Esophagus mucosa (tissue), 1 donor: ENCODE measurements around the gene STAMBPL1. TPM values are rescaled to one million over a fixed set of nuclear protein-coding genes. Genes with fewer than 3 reads are reported as not detected.
A peak's percentile ranks its signal among the peaks of the same experiment; 100 is the strongest.
"Not testable (repeated sequence)": the region's sequence is repeated elsewhere in the genome, so short reads cannot be mapped to it uniquely, and the experiment has no call there.

Experiments used
- ATAC-seq: fragments of 200-7000 bp; cut with Tn5 transposase; one replicate; pipeline ENCODE4 v1.9.1; 2020
- total RNA-seq: library from RNA; stranded (reverse); gene quantifications from one replicate; pipeline ENCODE4 v1.2.4, GENCODE V29; 2023
- donor health status: DM: yes; HTN: yes; CAD: no.

Gene STAMBPL1
- total RNA-seq = 2.5 TPM

DNA sequence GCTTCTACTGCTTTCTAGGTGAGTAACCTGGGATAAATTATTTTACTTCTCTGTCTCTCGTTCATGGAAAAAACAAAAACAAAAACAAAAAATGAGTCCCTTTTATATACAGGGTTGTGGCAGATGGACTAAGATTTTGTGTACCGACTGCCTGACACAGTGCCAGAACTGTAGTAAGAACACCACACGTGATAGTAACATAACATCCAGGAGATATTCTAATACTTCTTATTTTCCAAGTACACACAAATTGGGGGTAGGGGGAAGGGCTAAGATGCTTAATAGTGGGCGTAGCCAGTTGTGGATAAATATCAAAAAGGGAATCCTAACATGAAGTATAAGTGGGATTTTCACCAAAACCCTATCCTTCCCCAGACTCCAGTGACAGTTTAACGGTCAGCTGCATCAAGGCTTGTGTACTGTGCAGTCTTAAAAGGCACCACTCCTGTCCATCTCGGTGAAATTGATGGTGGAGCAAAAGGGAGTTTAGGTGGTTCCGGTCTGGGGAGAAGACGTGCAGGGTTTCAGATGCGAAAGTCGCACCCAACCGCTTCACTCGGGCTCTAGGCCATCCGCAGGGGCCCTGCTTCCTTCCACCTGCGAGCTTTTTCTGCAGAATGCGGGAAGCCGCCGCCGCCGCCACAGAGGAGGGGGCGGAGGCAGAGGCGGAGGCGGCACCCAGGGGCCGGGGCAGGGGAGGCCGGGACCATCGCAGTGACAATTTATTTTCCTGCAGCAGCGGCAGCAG lies at the start of gene STAMBPL1:
TSS of gene STAMBPL1 (plus strand) at position 712 of the 748 bp plus-strand sequence. CDS start 21,464 bp downstream, outside the sequence.
- peak; percentile 66 for ATAC-seq

DNA sequence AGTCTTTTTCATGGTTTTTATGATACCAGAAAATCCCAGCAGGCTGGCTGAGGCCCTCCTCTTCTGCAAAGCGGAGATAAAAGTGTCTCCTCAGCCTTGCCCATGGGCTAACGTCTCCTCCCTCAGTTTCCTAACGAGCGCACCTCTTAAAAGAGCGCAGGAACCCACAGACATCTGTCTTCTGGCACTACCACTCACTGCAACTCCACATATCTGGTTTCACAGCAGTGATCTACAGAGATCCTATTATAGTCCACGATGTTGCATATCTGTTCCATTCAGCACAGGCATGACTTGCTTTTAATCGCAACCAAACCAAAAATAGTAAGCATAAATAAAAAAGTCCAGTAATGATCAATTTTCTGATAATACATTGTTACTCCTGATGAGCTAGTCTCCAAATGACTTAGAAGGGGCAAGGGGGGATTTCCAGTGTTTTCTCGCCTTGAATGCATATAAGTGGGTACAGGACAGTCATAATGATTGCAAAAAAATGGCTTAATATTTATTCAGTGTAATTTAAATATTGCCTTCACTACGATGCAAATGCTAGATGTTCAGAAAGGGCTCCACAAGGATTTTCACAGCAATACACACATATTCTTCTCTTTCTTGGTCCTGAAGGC lies 49.3 kb upstream of the STAMBPL1 start:
- ATAC-seq = no peak

DNA sequence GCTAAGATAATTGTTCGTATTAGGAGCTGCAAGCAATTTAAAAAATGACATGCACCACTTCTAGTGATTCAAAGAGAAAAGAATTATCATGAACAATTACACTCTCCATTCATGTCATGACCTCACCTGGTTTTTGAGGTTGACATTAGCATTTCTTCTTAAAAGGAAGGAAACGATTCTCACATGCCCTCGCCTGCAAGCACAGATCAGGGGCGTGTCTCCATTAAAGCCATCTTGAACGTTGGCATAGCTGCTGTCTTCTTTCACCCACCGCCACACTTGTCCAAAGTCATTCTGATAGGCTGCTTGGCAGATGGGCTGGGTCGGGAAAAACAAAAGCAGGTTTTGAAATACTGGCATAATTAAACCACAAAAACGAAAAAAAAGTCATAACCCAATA lies 48.3 kb upstream of the STAMBPL1 start:
- peak; percentile 62 for ATAC-seq

DNA sequence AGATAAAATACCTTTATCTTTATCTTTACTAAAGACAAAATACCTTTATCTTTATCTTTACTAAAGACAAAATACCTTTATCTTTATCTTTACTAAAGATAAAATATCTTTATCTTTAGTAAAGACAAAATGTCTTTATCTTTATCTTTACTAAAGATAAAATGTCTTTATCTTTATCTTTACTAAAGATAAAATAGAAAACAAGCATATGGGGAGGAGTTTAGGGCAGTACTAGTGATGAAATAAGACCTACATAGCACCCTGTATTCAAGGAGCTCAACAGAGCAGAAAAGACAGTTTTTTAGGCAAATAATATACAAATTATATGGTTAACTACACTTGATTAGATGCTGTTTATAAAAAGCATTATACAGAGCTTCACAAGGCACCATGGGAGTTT lies 47.7 kb upstream of the STAMBPL1 start:
- ATAC-seq = no peak

DNA sequence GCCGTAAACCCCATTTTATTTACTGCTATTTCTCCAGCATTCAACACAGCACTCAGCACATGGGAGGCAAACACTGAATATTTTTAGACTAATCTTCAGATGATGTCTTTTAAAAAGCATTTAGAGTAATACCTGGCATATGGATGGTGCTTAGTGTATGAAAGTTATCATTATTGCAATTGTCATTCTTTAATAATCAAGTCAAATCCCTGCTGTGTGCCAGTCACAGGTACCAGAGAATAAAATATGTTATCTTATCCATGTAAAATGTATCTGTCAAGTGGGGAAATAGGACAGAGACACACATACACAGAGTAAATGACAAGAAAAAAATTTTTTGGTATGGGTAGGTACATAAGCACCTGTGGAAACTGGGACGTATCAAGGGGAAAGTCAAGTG lies 46.9 kb upstream of the STAMBPL1 start:
- no peak for ATAC-seq

DNA sequence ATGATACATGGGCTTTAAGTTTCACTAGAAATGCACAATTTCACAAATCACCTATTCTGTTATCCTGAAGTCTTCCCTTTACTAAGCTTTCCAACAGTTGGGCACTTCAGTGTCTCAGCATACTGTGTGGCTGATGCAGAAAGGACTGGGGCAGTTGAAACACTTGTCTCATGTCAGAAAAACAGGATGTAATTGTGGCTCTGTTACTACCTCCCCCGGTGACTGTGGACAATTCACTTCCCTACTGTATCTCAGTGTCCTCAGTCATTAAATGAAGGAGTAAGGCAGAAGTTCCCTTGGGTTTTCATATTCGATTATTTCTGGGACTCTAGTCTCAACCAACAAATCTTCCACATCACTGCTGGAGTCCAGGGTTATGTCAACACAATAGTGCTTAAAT lies 46.3 kb upstream of the STAMBPL1 start:
- no peak for ATAC-seq

DNA sequence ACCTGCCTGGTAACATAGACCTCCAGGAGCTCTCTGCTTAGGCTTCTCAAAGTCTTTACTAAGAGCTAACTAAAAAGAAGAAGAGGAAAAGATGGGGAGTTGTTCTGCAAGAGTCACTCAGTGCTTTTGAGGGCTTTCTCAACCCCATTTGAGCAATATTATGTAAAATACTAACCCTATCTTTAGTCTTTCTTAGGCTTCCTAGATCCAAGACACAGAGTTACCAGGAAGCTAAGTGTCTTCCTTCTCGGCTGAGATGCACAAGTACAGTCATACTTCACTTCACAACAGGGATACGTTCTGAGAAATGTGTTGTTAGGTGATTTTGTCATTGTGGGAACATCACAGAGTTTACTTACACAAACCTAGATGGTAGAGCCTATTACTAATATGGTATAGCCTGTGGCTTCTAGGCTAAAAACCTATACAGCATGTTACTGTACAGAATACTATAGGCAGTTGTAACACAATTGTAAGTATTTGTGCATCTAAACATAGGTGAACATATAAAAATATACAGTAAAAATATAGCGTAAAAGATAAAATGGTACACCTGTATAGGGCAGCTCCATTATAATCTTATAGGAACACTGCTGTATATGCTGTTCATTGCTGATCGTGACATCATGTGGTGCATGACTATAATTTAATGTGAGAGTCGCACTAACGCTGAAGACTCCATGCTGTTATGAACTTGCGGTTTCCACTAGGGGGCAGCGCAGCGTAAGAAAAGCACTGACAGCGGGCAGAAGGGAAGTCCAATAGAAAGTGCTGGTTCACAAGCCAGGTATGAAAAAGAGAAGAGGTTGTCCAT lies 44.7 kb upstream of the STAMBPL1 start:
- peak; percentile 86 for ATAC-seq

DNA sequence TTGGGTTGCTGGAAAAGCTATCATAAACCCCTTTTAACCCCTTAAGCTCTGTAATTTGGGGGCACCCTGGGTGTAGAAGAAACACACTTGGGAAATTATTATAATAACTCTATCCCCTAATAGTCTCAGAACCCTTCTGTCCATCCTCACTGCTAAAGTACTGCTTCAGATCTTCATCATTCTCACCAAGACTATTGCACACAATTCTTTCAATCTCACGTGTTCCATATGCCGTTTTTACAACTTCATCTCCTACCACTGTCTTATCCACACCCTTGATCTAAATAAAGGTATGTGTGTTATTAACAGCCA lies 44.2 kb upstream of the STAMBPL1 start:
- ATAC-seq = no peak

DNA sequence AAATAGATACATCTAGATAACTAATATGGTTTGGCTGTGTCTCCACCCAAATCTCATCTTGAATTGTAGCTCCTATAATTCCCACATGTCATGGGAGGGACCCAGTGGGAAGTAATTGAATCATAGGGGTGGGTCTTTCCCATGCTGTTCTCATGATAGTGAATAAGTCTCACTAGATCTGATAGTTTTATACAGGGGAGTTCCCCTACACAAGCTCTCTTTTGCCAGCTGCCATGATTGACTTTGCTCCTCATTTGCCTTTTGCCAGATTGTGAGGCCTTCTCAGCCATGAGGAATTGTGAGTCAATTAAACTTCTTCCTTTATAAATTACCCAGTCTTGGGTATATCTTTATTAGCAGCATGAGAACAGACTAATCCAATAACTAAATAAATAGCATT lies 42.4 kb upstream of the STAMBPL1 start:
- ATAC-seq = not testable (repeated sequence)

DNA sequence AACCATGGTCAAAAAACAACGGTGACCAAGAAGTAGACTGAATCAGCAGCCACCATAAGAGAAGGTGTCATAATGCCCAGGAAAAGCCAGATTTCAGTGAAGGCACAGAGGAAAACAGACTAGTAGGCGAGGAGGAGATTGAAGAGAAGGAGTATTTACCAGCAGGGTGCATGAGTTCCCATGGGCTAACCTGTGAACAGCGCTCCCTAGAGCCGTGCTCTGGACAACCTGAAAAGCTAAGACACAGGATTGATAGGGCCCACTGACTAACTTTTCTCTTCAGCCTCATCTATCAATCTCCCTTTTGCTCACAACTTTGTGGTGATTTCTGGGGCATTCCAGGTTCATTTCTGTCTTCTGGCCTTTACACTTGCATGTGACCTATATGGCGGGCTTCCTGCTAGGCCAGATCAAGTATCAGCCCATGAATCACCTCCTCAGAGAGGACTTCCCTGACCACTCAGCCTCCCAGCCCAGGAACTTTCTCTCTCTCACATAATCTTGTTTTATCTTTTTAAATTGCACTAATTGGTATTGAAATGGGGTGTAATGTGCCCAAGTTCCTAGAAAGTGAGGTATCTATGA lies 41.2 kb upstream of the STAMBPL1 start:
- ATAC-seq = no peak

DNA sequence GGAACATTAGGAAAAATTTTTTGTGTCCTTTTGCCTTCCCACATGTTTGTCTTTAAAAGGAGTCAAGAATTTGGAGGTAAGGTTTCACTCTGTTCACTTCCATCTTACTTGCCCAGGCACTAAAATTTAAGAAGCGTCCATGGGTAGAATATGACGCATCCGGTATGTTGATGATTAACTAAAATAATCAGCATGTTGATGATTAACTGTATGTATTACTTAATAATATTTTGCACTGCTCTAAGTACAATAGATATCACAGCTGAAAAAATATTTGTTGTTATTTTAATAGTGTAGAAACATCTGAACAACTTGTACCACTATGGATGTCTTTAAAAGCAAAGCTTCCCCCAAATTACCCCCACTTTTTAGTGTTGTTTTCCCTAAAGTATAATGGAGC lies 39.9 kb upstream of the STAMBPL1 start:
- ATAC-seq = peak; percentile 21

DNA sequence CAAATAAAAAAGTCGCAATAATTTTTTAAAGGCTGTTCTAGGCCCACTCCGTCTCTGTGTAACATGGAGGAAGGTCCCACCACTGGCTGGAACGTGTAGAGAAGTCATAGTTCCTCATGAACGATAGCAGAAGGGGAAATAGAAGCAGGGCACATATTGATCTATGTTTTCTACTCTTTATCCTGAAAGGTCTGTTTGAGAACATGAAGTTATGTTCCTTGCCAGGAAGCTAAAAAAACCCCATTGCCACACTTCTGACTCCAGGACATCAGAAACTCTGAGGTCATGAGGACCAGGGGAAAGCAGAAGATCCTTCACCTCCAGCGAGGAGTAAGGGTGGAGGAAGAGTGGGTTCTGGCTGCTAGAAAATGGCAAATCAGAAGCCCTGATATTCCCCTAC lies 39.2 kb upstream of the STAMBPL1 start:
- ATAC-seq = no peak

DNA sequence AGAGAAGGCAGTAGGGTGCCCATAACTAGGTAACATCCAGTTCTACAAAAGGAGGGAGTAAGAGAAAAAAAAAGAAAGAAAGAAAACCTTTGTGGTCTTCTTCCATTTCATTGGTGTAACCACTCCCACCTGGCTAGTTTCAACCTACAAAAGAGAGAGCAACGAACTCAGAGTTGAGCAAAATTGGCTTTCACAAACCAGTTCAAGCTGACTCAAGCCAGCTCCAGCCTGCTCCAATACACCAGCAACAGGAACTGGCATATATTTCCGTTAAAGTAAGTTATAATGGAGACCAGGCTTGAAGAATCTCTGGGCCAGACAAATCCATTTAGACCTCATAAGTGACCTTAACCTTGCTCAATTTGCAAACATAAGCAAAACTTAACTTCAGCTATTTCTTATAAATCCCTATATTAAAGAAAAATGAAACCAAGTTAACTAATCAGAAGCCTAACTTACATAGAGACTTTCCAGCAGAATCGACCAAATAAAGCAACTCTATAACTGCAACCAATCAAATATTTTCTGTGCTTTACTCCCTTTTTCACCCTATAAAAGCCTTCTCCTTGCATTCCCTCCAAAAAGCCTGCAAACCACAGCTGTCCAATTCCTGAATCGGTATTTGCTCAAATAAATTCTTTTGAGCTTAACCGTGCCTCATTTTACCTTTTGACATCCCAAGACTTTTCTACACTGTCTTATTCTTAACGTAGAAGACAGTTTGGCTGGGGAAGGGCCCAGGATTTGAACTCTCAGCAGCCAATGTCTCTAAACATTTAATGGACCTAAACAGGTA lies 38.5 kb upstream of the STAMBPL1 start:
- ATAC-seq = peak; percentile 65

DNA sequence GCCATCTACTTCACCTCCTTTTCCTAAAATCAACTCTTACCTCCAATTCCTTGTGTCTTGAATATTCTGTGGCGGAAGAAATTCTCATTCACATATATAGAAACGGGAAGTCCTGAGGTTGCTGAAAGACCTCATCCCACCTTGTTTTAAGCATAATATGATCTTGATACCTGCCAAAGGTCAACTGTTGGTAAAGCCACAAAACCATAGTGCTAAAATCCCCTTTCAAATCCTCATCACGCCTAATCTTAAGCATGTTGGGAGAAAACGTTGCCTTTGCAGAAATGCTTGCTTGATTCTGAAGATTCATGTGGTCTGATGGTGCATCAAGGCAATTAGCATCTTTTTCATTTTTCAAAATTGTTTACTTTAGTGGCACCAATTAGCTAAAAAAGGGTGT lies 36.9 kb upstream of the STAMBPL1 start:
- ATAC-seq = no peak

DNA sequence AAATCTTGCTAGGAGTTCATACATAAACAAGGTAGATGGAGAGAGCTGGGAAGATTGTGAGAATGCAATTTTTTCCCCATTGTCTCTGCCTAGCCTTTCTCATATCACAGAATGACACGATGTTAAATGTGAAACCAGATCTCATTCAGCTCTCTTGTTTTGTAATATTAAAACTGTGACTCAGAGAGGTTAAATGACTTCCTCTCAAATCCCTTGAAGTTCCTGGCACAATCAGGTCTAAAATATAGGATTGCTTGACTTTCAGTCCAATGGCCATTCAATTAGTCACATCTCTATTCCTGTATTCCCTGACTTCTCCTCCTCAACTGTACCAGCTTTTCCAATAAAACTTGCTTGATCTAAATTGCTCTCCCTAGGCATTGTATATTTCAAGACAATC lies 31.5 kb upstream of the STAMBPL1 start:
- peak; percentile 50 for ATAC-seq

DNA sequence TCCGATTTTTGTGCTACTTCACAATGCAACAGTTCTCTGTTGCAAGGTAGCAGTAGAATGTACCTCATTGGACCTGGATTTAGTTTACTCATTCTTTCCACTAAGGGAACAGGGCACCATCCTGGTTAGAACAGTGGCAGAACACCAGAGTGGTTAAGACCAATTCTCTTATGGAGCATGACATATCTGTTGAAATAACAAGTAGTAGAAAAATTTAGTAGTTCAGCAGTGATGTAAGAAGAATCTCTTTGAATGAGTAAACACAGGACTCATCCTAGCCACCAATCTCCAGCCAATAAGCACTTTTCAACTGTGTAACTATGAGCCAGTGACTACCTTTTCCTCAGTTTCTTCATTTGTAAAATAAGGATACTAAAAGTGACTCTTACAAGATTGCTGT lies 30.8 kb upstream of the STAMBPL1 start:
- peak; percentile 3 for ATAC-seq

DNA sequence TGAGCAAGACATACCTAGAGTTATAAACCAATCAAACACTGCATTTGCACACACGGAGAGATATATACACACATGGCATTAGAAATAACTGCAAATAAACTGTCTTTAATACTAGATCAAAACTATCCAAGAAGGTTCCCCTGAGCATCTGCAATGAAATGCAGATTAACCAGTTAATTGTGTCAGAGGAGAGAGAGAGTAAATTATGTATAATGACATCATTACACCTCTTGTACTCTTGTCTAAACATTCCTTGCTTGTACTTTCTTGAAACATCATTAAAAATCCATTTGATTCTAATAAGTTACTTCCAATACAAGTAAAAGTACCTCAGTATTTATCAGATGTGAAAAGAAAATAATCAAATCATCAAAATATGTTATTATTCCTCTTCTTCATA lies 29.3 kb upstream of the STAMBPL1 start:
- peak; percentile 38 for ATAC-seq

DNA sequence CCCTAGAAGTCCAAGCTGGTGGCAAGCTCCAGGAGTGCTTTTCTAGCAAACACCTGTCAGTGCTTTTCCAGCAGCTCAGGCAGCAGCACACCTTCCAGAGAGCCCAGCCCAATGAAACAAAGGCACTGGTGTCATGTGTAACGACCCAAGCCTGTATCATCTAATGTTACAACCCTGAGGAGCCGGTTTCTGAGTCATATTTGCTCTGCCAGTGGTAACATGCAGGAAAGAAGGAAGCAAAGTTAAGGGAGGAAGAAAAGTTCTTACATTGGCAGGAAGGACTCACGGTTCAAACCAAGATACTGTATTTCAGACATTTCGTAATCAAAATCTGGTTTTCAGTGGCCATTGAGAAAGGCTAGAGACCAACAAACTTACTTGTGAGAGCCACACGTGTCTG lies 28.3 kb upstream of the STAMBPL1 start, which contains the start of gene ANKRD22:
TSS of gene ANKRD22 (minus strand) at position 139 of the 400 bp plus-strand sequence. CDS start 237 bp downstream, outside the sequence.
- ATAC-seq = peak; percentile 99

DNA sequence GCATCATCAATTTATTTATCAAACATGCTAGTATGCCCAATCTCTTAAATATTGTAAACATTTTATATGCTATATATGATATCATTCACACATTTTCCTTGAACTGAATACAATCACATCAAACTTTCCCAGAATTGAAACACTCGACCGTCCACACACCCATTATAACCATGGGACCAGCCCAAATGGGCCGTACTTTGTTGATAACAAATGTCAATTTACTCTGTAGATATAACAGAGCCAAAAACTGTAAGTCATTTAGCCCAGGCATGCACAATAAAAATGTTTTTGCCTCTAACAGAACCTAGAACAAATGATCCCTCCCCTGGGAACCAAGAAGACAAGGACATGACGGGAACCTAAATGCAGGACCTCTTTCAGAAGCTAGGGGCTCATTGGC lies 27.7 kb upstream of the STAMBPL1 start:
- no peak for ATAC-seq

DNA sequence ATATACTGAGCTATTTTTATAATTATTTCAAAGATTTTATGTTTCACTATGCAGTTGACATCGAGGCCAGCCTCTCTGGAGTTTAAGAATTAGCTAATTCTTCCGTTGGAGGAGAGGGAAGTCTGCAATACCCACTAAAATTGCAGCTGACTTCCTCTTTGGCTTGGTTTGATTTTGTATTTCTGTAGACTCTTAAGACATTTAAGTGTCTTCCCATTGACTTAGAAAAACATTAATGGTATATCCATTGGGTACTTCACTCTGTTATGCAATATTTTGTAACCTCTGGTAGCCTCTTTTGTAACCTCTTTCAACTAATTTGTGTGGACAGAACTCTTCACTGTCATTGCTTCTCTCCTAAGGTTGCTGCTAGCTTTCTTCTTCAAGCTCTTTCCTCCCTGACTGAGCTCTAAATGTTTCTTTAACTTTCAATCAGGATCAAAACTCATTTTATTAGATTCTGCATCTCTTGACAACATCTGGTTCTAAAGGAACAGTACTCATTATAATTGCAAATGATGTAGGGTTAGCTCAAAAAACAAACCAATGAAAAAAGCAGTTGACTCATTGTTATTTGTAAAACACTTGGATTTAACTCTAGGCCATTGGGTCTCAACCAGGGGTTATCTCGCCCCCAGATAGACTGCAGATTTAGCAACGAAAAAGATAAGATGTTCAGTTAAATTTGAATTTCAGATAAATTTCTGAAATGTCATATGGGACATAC lies 26.7 kb upstream of the STAMBPL1 start:
- no peak for ATAC-seq

DNA sequence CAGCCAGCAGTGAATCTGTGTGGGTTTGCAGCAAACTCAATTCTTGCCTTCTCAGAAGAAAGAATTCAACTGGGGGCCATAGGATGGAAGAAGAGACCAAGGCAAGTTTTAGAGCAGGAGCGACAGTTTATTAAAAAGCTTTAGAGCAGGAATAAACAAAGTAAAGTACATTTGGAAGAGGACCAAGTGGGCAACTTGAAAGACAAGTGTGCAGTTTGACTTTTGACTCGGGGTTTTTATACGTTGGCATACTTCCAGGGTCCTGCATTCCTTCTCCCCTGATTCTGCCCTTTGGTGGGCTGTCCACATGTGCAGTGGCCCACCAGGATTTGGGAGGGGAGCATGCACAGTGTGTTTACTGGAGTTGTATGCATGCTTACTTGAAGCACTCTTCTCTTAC lies 25.4 kb upstream of the STAMBPL1 start:
- ATAC-seq = no peak

DNA sequence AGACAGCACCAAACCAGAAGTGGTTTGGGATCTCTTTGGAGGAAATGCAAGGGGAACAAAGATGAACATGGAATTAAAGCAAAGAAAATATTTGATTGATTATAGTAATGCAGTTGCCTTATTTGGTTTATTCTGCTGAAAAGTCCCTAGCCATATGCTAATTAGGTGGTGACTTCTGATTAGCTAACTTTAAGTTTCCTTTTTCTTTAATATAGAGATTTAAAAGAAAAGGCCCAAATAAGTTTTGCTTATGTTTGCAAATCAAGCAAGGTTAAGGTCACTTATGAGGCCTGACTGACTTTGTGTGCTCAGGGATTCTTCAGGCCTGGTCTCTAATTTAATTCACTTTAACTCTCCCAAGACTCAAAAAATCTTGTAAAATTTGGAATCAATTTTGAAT lies 22.2 kb upstream of the STAMBPL1 start:
- ATAC-seq = no peak
